ENCODE measurements around the gene STK38.

STK38 gene

GRCh38 chr6:36546920-36547645, at the start of gene STK38:
Gene STK38, minus strand, starts transcription at chr6:36547479. Its CDS starts 7,277 bp downstream, at chr6:36540202.
- peak; percentile 33 for TF ChIP-seq CTCF (IDR thresholded peaks at IDR 0.05; ENCODE audit: low read depth, low read length)
- DNase-seq (ENCODE audit: extremely low read depth, low read depth): peak; percentile 65

- no peak for TF ChIP-seq CTCF (IDR thresholded peaks at IDR 0.05; ENCODE audit: low read depth, low read length)
- no peak for DNase-seq (ENCODE audit: extremely low read depth, low read depth)
Measured at GRCh38 chr6:36596356-36596755, 49.1 kb upstream of the STK38 start.

- TF ChIP-seq CTCF (IDR thresholded peaks at IDR 0.05; ENCODE audit: low read depth, low read length): no peak
- no peak for DNase-seq (ENCODE audit: extremely low read depth, low read depth)
Measured at GRCh38 chr6:36594816-36595643, 47.8 kb upstream of the STK38 start.

- TF ChIP-seq CTCF (IDR thresholded peaks at IDR 0.05; ENCODE audit: low read depth, low read length): peak; percentile 43
- peak; percentile 95 for DNase-seq (ENCODE audit: extremely low read depth, low read depth)
Measured at GRCh38 chr6:36594029-36594815, 46.9 kb upstream of the STK38 start, which contains the start of gene SRSF3. Gene SRSF3, plus strand, starts transcription at chr6:36594362. Its CDS starts 2,401 bp downstream, at chr6:36596763.

- no peak for TF ChIP-seq CTCF (IDR thresholded peaks at IDR 0.05; ENCODE audit: low read depth, low read length)
- no peak for DNase-seq (ENCODE audit: extremely low read depth, low read depth)
Measured at GRCh38 chr6:36593569-36594028, 46.3 kb upstream of the STK38 start.

- no peak for DNase-seq (ENCODE audit: extremely low read depth, low read depth)
- TF ChIP-seq CTCF (IDR thresholded peaks at IDR 0.05; ENCODE audit: low read depth, low read length): no peak
Measured at GRCh38 chr6:36592221-36592655, 45.0 kb upstream of the STK38 start.

All from AG09319 (cell line).